GM10847 (cell line): ENCODE data around the gene CLASP1.

Source experiments
- POLR2A ChIP-seq: IDR thresholded peaks from 2 replicates; pipeline ENCODE4 v1.6.1; 2011; ENCODE audit not compliant: insufficient read length; ENCODE audit errors: extremely low read depth

CLASP1 gene

GRCh38 chr2:121307048-121307447 lies 342.2 kb downstream of the CLASP1 start:
- no peak for TF ChIP-seq POLR2A

- no peak for TF ChIP-seq POLR2A
Measured at GRCh38 chr2:121304941-121305340, 344.3 kb downstream of the CLASP1 start.

- TF ChIP-seq POLR2A: no peak
Measured at GRCh38 chr2:121303531-121304263, 345.6 kb downstream of the CLASP1 start.

- TF ChIP-seq POLR2A: no peak
Measured at GRCh38 chr2:121298476-121298875, 350.8 kb downstream of the CLASP1 start.

DNA sequence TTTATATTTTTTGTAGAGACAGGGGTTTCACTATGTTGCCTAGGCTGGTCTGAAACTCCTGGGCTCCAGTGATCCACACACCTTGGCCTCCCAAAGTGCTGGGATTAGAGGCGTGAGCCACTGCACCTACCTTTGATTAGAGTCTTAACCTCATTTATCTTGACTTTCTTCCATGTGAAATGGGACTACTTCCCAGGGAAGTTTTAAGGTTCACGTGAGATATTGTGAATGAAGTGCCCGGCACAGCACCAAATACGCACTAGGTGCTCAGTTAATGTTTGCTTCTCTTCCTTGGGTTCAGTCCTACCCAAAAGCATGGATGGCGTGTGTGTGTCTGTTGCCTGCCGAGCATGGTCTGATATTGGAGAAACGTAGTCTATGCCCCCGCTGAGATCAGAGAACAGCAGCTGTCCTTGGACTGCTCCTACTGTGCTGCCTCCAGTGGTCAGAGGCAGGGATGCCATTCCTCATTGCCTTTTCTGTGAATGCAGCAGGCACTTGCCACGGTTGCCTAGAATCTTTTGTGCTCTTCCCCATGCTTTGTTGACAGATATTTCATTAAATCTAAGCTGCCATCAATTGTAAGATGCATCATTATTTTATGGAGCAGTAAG lies 351.9 kb downstream of the CLASP1 start:
- no peak for TF ChIP-seq POLR2A

GRCh38 chr2:121295911-121296650 lies 353.2 kb downstream of the CLASP1 start:
- TF ChIP-seq POLR2A: no peak

DNA sequence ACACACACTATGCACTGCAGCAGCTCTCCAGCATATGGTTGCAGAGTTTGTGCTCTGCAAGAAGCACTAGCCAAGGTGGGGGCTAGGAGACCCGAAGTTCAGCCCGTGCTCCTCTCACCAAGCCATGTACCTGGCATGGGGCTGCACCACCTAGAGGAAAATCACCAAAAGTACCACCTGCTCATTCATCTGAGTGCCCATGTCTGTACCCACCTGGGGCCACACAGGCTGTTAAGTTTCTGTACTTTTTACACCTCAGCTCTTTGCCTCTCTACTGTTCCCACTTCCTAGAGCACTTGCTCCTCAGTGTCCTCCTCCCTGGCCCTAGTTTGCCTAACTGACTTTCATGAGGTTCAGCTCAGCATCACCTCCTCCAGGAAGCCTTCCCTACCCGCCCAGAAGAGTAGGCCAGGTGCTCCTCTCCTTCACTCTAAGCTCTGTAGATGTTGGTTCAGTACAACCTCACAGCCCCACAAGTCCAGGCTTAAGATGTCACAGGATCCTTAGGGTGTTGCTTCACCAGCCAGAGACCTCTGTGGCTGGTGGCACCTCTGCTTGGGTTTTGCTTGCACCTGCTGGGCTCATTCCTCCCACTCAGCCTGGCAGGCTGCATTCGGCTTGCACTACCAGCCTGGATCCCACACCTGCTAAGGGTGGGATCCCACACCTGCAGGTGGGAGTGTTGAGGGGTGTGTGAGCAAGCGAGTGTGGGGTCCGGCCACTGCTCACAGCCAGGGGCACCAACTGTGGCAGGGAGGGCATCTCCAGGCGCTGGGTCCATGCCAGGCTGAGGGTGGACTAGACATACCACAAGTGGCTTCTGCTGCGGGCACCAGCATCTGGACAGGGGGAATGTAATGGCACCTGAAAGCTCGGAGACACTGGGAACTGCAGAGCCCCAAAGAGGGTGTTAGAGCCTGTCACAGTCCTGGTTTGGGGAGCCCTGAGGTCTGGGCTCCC lies 354.1 kb downstream of the CLASP1 start:
- no peak for TF ChIP-seq POLR2A

DNA sequence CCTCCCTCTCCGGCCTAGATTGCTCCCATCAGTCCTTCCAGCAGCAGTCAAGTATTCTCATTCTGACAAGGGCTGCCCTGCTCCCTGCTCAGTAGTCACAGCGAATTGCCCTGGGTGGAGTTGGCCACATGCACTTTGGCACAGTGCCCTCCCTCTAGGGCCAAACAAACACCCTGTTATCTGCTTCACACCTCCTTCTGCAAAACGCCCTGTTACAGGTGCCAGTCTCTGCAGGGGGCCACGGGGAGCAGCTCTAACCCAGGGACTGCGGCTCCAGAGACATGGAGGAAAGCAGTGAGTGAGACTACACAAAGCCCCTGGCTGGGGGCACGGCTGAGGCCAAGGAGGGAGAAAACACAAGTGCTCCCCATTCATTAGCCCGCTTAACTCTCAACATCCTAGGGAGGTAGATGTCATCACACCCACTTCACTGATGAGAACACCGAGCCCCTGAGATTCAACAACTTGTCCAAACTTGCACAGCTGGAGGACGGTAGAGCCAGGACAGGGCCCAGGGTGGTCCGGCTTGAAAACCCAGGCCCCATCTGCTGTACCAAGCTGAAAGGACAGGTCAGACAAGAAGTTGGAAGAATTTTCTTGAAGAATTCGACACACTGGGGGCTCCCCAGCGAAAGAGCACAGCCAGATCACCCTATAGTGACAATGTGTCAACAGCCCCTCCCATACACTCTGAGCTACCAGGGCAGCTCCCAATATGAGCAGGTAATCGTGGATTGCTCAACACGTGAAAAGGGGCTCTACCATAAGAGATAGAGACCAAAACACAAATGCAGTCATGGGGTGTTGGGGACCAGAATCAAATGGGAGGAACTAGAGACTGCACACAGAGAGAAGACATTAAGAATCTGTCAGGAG lies 355.6 kb downstream of the CLASP1 start:
- TF ChIP-seq POLR2A: no peak

- no peak for TF ChIP-seq POLR2A
Measured at GRCh38 chr2:121291251-121291580, 358.0 kb downstream of the CLASP1 start.

DNA sequence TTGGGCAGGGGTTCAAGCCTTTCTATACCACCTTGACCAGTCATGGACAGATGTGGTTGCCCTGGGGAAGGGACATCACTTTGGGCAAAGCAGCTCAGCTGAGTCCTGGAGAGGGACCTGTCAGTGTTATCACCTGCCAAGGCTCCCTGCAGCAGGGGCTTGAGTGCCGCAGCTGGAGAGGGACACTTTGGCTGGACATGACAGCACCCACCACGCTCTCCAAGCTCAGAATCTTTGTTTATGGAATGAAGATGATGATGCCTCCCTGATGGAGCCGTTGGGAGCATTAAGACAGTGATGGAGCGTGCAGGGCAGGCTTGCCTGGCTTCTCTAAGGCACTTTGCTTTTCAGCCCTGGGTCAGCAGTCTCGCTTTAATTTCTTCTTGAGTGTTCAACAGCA lies 360.0 kb downstream of the CLASP1 start:
- no peak for TF ChIP-seq POLR2A

DNA sequence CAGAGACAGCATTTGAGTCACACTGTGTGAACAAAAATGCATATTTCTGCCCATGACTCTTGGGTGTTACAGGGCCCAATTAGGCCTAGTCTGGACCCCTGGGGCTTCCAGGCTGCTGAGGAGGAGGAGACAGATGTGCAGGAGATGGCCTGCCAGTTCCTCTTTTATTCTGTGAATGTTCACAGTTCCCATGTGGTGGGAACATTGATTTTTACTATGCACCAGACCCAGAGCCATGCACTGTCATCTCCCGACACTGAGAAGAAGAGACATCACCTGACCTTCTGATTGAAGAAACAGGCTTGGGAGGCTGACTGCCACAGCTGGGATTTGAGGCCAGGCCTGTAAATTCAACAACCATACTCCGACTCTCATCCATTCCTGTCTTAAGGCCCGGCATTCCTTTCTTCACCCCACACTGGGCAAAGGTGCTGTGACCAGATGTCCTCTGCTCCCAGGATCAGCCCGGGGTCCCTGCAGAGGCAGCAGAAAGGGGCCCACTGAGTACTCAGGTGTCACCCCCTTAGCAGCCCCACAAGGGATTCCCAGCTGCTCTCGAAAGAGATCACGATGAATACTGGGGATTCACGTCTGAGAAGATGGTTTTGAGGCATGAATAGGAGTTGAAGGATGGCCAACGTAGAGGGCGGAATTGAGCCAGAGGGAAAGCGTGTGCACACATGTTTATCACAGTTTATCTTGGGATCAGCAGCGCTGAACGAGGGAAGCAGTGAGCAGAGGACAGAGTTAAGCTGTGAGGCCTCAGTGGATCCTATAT lies 360.6 kb downstream of the CLASP1 start:
- TF ChIP-seq POLR2A: no peak

- TF ChIP-seq POLR2A: no peak
Measured at GRCh38 chr2:121287956-121288355, 361.3 kb downstream of the CLASP1 start.
